GM12875 (cell line): ENCODE data around the gene BAIAP2.
A peak's percentile ranks its signal among the peaks of the same experiment; 100 is the strongest.
"Not testable (repeated sequence)": the region's sequence is repeated elsewhere in the genome, so short reads cannot be mapped to it uniquely, and the experiment has no call there.

ENCODE experiments used
- H3K4me3 ChIP-seq: one replicate; pipeline ENCODE4 v1.5.1; 2011; ENCODE audit warnings: low read depth, low read length, control low read depth
- TF ChIP-seq, protein P1 (sequence below): IDR thresholded peaks from 2 replicates; pipeline ENCODE4 v1.5.1; 2011; ENCODE audit warnings: low read depth, mild to moderate bottlenecking, control low read depth, inconsistent platforms, low read length, moderate library complexity, borderline replicate concordance; ENCODE audit not compliant: insufficient read depth

BAIAP2 gene

DNA sequence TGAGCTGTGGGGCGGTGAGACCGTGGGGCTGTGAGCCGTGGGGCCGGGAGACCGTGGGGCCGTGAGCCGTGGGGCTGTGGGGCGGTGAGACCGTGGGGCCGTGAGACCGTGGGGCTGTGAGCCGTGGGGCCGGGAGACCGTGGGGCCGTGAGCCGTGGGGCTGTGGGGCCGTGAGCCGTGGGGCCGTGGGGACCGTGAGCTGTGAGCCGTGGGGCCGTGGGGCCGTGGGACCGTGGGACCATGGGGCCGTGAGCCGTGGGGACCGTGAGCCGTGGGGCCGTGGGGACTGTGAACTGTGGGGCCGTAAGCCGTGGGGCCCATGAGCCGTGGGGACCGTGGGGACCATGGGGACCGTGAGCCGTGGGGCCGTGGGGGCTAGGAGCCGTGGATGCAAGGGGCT, 105.7 kb downstream of the BAIAP2 start:
- TF ChIP-seq, protein P1, sequence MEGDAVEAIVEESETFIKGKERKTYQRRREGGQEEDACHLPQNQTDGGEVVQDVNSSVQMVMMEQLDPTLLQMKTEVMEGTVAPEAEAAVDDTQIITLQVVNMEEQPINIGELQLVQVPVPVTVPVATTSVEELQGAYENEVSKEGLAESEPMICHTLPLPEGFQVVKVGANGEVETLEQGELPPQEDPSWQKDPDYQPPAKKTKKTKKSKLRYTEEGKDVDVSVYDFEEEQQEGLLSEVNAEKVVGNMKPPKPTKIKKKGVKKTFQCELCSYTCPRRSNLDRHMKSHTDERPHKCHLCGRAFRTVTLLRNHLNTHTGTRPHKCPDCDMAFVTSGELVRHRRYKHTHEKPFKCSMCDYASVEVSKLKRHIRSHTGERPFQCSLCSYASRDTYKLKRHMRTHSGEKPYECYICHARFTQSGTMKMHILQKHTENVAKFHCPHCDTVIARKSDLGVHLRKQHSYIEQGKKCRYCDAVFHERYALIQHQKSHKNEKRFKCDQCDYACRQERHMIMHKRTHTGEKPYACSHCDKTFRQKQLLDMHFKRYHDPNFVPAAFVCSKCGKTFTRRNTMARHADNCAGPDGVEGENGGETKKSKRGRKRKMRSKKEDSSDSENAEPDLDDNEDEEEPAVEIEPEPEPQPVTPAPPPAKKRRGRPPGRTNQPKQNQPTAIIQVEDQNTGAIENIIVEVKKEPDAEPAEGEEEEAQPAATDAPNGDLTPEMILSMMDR = no peak
- H3K4me3 ChIP-seq = no peak overlapping the region

DNA sequence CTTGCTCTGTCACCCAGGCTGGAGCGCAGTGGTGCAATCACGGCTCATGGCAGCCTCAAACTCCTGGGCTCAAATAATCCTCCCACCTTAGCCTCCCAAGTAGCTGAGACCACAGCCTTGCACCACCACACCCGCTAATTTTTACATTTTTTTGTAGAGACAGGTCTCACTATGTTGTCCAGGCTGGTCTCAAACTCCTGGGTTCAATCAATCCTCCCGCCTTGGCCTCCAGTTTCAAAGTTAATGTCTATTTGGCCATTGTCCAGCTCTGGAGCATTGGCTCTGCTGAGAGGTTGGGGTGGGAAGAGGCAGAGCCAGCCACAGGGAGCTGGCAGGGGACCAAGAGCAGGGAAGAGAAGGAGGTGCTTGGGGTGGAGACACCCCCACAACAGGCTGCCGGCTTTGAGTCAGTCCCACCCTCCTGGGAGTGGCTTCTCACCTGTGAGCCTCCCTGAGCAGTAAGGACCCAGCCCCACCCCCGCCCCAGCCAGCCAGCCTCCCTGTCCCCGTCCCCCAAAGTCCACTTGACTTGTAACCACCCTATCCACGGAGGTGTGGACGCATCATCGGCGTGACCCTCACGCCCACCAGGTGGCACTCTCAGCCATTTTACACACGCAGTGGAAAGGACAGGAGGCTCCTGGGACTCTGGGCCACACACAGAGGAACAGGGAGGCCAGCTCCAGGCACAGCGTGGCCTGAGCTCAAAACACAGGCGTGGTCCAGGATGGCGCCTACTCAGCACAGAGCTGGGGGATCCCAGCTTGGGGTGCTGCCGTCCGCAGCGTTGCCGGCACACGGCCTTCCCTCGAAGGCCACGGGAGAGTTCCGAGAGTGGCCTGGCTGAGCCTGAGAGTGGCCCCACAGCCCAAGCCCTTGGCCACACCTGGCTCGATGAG, 107.6 kb downstream of the BAIAP2 start:
- no peak overlapping the region for H3K4me3 ChIP-seq

DNA sequence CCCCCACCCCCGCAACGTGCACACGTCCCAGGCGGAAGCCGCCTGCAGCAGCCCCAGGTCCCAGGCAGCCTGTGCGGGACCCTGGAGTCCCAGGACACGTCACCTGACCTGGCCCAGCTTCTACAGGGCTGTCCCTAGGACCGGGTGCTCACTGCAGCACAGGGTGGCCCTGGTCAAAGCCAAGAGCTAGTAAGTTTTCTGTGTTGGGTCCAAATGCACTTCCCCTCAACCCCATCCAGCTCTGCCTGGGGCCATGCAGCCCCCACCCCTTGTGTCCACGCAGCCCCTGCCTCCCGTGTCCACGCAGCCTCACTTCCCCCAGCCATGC, 108.2 kb downstream of the BAIAP2 start:
- no peak overlapping the region for H3K4me3 ChIP-seq
- TF ChIP-seq, protein P1 = no peak

More for the DNA sequence above, 107.6 kb downstream of the BAIAP2 start:
- TF ChIP-seq, protein P1 = peak; percentile 75

DNA sequence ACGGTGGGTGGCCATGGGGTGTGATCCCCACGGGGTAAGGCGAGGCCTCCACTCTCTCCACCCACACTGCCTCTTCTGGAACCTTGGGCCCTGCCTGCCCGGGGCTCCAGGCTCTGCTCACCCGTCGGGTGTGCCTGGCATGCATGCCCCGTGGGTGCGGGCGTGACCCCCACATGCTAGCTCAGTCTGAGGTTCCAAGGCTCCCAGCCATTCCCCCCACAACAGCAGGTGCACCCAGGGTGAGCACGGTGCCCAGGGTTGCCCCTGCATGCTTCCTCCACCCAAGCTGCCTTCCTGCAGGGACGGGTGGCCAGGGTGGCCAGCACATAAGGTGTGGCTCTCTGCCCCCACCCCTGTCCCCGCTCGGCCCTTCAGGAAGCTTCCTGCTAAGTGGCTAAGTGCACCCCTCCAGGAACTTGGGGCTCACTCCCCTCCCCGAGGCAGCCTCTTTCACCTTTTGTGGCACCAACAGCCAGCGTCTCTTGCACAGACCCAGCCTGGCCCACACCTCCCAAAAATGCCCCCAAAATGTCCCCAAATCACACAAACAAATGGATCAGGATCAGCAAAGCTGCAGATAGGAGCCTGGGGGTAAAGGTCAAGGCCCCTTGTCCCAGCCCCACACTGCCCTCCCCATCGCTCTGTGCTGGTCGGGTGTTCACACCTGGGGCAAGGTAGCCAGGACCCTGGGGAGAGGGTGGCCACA, 108.9 kb downstream of the BAIAP2 start:
- H3K4me3 ChIP-seq = no peak overlapping the region
- TF ChIP-seq, protein P1 = no peak

DNA sequence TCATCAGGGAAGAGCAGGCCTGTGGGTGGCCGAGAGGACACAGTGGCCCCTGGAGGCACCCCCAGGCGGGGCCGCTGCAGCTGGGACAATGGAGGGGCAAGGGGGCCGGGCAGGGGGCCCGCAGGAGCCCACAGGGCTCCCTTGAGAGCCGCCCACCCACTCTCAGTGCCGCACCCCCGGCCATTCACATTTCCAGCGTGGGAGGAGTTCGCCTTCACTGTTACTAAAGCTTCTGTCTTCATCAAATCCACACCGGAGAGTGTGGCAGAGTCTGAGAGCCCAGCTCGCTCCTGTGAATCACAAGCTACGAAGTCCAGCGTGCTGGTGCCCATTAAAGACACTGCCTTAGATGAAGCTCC, 109.5 kb downstream of the BAIAP2 start:
- TF ChIP-seq, protein P1 = no peak
- H3K4me3 ChIP-seq = no peak overlapping the region

DNA sequence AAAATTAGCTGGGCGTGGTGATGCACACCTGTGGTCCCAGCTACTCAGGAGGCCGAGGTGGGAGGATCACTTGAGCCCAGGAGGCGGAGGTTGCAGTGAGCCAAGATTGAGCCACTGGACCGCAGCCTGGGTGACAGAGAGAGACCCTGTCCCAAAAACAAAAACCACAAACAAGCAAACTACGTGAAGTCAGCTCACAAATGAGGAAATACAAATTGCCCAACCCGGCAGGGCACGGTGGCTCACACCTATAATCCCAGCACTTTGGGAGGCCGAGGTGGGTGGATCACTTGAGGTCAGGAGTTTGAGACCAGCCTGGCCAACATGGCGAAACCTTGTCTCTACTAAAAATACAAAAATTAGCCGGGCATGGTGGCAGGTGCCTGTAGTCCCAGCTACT, 111.3 kb downstream of the BAIAP2 start:
- not testable (repeated sequence) for H3K4me3 ChIP-seq

DNA sequence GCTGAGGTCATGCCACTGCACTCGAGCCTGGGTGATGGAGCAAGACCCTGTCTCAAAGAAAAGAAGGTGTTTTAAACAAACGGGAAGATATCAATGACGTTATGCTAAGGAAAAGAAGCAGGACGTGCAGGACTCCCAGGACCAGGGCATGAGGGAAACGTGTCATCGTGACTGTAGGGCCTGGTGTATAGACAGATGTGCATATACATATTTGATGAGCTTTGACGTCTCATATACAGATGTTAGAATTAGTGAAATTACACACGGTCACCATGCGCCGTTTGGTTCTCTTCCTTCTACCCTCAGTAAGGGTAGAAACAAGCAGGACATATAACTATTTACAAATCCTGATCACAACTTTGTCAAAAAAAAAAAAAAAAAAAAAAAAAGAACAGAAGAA, 112.8 kb downstream of the BAIAP2 start:
- no peak overlapping the region for H3K4me3 ChIP-seq
- TF ChIP-seq, protein P1 = no peak
